Measurements from ENCODE around the gene SEMA5B. TPM values are rescaled to one million over a fixed set of nuclear protein-coding genes. Genes with fewer than 3 reads are reported as not detected.

Gene SEMA5B
- total and polyA plus RNA-seq, 2 donors, result 0.46 to 0.99 TPM

GRCh38 chr3:123024056-123024455 is 3.5 kb downstream of the SEMA5B start:
- Histone ChIP-seq H3K4me3 (ENCODE audit: low read length in 2 of 2) (no peak overlapping the region), H3K9me3 (ENCODE audit: control insufficient read depth in 2 of 2, insufficient read depth in 1 of 2, low read length in 1 of 2) (no peaks in the 10 kb centered on the region), H3K27ac (ENCODE audit: low read depth in 1 of 2, low read length in 1 of 2) (no peak overlapping the region), H3K36me3 (ENCODE audit: control insufficient read depth in 2 of 2, insufficient read depth in 2 of 2, low read length in 1 of 2) (no peaks in the 10 kb centered on the region), H3K27me3 (ENCODE audit: control insufficient read depth in 2 of 2, insufficient read depth in 1 of 2, low read length in 1 of 2) (peaks cover 48 to 90% of the 10 kb centered on the region in 2 donors), H3K4me1 (ENCODE audit: control insufficient read depth in 2 of 2, insufficient read depth in 2 of 2, low read length in 2 of 2) (peaks cover 9 to 16% of the 10 kb centered on the region in 2 donors)
- DNase-seq (ENCODE audit: low read depth in 6 of 9, low spot score in 9 of 9), result no peak
- WGBS, result 92% methylated on average over 1 of the region's 1 CpG

GRCh38 chr3:123021996-123022510 is 5.5 kb downstream of the SEMA5B start:
- no peak for DNase-seq (ENCODE audit: low read depth in 6 of 9, low spot score in 9 of 9)
- Histone ChIP-seq H3K4me1 (ENCODE audit: control insufficient read depth in 2 of 2, insufficient read depth in 2 of 2, low read length in 2 of 2) (peaks cover 5 to 7% of the 10 kb centered on the region in 2 donors), H3K36me3 (ENCODE audit: control insufficient read depth in 2 of 2, insufficient read depth in 2 of 2, low read length in 1 of 2) (no peaks in the 10 kb centered on the region), H3K27ac (ENCODE audit: low read depth in 1 of 2, low read length in 1 of 2) (no peak overlapping the region), H3K4me3 (ENCODE audit: low read length in 2 of 2) (no peak overlapping the region), H3K27me3 (ENCODE audit: control insufficient read depth in 2 of 2, insufficient read depth in 1 of 2, low read length in 1 of 2) (peaks cover 34 to 73% of the 10 kb centered on the region in 2 donors), H3K9me3 (ENCODE audit: control insufficient read depth in 2 of 2, insufficient read depth in 1 of 2, low read length in 1 of 2) (no peaks in the 10 kb centered on the region)
- WGBS, result 91% methylated on average over 7 of the region's 7 CpGs

GRCh38 chr3:123021388-123021787 is 6.2 kb downstream of the SEMA5B start:
- peaks cover under 1% of the 10 kb centered on the region in 2 donors for H3K4me1 ChIP-seq (ENCODE audit: control insufficient read depth in 2 of 2, insufficient read depth in 2 of 2, low read length in 2 of 2)
- H3K4me3 ChIP-seq (ENCODE audit: low read length in 2 of 2), result no peak overlapping the region
- no peaks in the 10 kb centered on the region for H3K9me3 ChIP-seq (ENCODE audit: control insufficient read depth in 2 of 2, insufficient read depth in 1 of 2, low read length in 1 of 2)
- 94% methylated on average over 7 of the region's 7 CpGs for WGBS
- DNase-seq (ENCODE audit: low read depth in 6 of 9, low spot score in 9 of 9), result no peak
- no peak overlapping the region for H3K27ac ChIP-seq (ENCODE audit: low read depth in 1 of 2, low read length in 1 of 2)
- peaks cover 27 to 66% of the 10 kb centered on the region in 2 donors for H3K27me3 ChIP-seq (ENCODE audit: control insufficient read depth in 2 of 2, insufficient read depth in 1 of 2, low read length in 1 of 2)
- H3K36me3 ChIP-seq (ENCODE audit: control insufficient read depth in 2 of 2, insufficient read depth in 2 of 2, low read length in 1 of 2), result no peaks in the 10 kb centered on the region

- Histone ChIP-seq H3K36me3 (ENCODE audit: control insufficient read depth in 2 of 2, insufficient read depth in 2 of 2, low read length in 1 of 2) (no peaks in the 10 kb centered on the region), H3K27me3 (ENCODE audit: control insufficient read depth in 2 of 2, insufficient read depth in 1 of 2, low read length in 1 of 2) (peaks cover 23 to 59% of the 10 kb centered on the region in 2 donors), H3K9me3 (ENCODE audit: control insufficient read depth in 2 of 2, insufficient read depth in 1 of 2, low read length in 1 of 2) (no peaks in the 10 kb centered on the region), H3K27ac (ENCODE audit: low read depth in 1 of 2, low read length in 1 of 2) (no peak overlapping the region), H3K4me1 (ENCODE audit: control insufficient read depth in 2 of 2, insufficient read depth in 2 of 2, low read length in 2 of 2) (no peaks in the 10 kb centered on the region), H3K4me3 (ENCODE audit: low read length in 2 of 2) (no peak overlapping the region)
- DNase-seq (ENCODE audit: low read depth in 6 of 9, low spot score in 9 of 9), result no peak
- 81% methylated on average over 3 of the region's 3 CpGs for WGBS
These were observed 6.9 kb downstream of the SEMA5B start for GRCh38 chr3:123020709-123021108.

GRCh38 chr3:123019591-123019990 is 8.0 kb downstream of the SEMA5B start:
- no peaks in the 10 kb centered on the region for H3K9me3 ChIP-seq (ENCODE audit: control insufficient read depth in 2 of 2, insufficient read depth in 1 of 2, low read length in 1 of 2)
- H3K4me1 ChIP-seq (ENCODE audit: control insufficient read depth in 2 of 2, insufficient read depth in 2 of 2, low read length in 2 of 2), result no peaks in the 10 kb centered on the region
- peaks cover 12 to 48% of the 10 kb centered on the region in 2 donors for H3K27me3 ChIP-seq (ENCODE audit: control insufficient read depth in 2 of 2, insufficient read depth in 1 of 2, low read length in 1 of 2)
- WGBS, result 94% methylated on average over 5 of the region's 5 CpGs
- DNase-seq (ENCODE audit: low read depth in 6 of 9, low spot score in 9 of 9), result no peak
- no peaks in the 10 kb centered on the region for H3K36me3 ChIP-seq (ENCODE audit: control insufficient read depth in 2 of 2, insufficient read depth in 2 of 2, low read length in 1 of 2)
- no peak overlapping the region for H3K27ac ChIP-seq (ENCODE audit: low read depth in 1 of 2, low read length in 1 of 2)
- no peak overlapping the region for H3K4me3 ChIP-seq (ENCODE audit: low read length in 2 of 2)

- no peaks in the 10 kb centered on the region for H3K9me3 ChIP-seq (ENCODE audit: control insufficient read depth in 2 of 2, insufficient read depth in 1 of 2, low read length in 1 of 2)
- 94% methylated on average over 3 of the region's 3 CpGs for WGBS
- no peak overlapping the region for H3K4me3 ChIP-seq (ENCODE audit: low read length in 2 of 2)
- H3K36me3 ChIP-seq (ENCODE audit: control insufficient read depth in 2 of 2, insufficient read depth in 2 of 2, low read length in 1 of 2), result no peaks in the 10 kb centered on the region
- H3K4me1 ChIP-seq (ENCODE audit: control insufficient read depth in 2 of 2, insufficient read depth in 2 of 2, low read length in 2 of 2), result no peaks in the 10 kb centered on the region
- H3K27ac ChIP-seq (ENCODE audit: low read depth in 1 of 2, low read length in 1 of 2), result no peak overlapping the region
- DNase-seq (ENCODE audit: low read depth in 6 of 9, low spot score in 9 of 9), result no peak
- peaks cover 8 to 44% of the 10 kb centered on the region in 2 donors for H3K27me3 ChIP-seq (ENCODE audit: control insufficient read depth in 2 of 2, insufficient read depth in 1 of 2, low read length in 1 of 2)
These were observed 8.4 kb downstream of the SEMA5B start for GRCh38 chr3:123019161-123019560.

GRCh38 chr3:123018683-123019082 is 8.9 kb downstream of the SEMA5B start:
- 93% methylated on average over 1 of the region's 1 CpG for WGBS
- Histone ChIP-seq H3K27ac (ENCODE audit: low read depth in 1 of 2, low read length in 1 of 2) (no peak overlapping the region), H3K36me3 (ENCODE audit: control insufficient read depth in 2 of 2, insufficient read depth in 2 of 2, low read length in 1 of 2) (no peaks in the 10 kb centered on the region), H3K4me1 (ENCODE audit: control insufficient read depth in 2 of 2, insufficient read depth in 2 of 2, low read length in 2 of 2) (no peaks in the 10 kb centered on the region), H3K9me3 (ENCODE audit: control insufficient read depth in 2 of 2, insufficient read depth in 1 of 2, low read length in 1 of 2) (no peaks in the 10 kb centered on the region), H3K27me3 (ENCODE audit: control insufficient read depth in 2 of 2, insufficient read depth in 1 of 2, low read length in 1 of 2) (peaks cover 5 to 39% of the 10 kb centered on the region in 2 donors), H3K4me3 (ENCODE audit: low read length in 2 of 2) (no peak overlapping the region)
- DNase-seq (ENCODE audit: low read depth in 6 of 9, low spot score in 9 of 9), result no peak

GRCh38 chr3:123015596-123015995 is 12.0 kb downstream of the SEMA5B start:
- peaks cover 0 to 8% of the 10 kb centered on the region in 2 donors for H3K27me3 ChIP-seq (ENCODE audit: control insufficient read depth in 2 of 2, insufficient read depth in 1 of 2, low read length in 1 of 2)
- H3K4me1 ChIP-seq (ENCODE audit: control insufficient read depth in 2 of 2, insufficient read depth in 2 of 2, low read length in 2 of 2), result no peaks in the 10 kb centered on the region
- no peak overlapping the region for H3K27ac ChIP-seq (ENCODE audit: low read depth in 1 of 2, low read length in 1 of 2)
- no peak overlapping the region for H3K4me3 ChIP-seq (ENCODE audit: low read length in 2 of 2)
- H3K36me3 ChIP-seq (ENCODE audit: control insufficient read depth in 2 of 2, insufficient read depth in 2 of 2, low read length in 1 of 2), result no peaks in the 10 kb centered on the region
- no peaks in the 10 kb centered on the region for H3K9me3 ChIP-seq (ENCODE audit: control insufficient read depth in 2 of 2, insufficient read depth in 1 of 2, low read length in 1 of 2)
- no peak for DNase-seq (ENCODE audit: low read depth in 6 of 9, low spot score in 9 of 9)
- 86% methylated on average over 4 of the region's 4 CpGs for WGBS

GRCh38 chr3:123013876-123014275 is 13.7 kb downstream of the SEMA5B start:
- no peak for DNase-seq (ENCODE audit: low read depth in 6 of 9, low spot score in 9 of 9)
- no peak overlapping the region for H3K4me3 ChIP-seq (ENCODE audit: low read length in 2 of 2)
- H3K27me3 ChIP-seq (ENCODE audit: control insufficient read depth in 2 of 2, insufficient read depth in 1 of 2, low read length in 1 of 2), result peaks cover 0 to 9% of the 10 kb centered on the region in 2 donors
- H3K27ac ChIP-seq (ENCODE audit: low read depth in 1 of 2, low read length in 1 of 2), result no peak overlapping the region
- 86% methylated on average over 6 of the region's 6 CpGs for WGBS
- no peaks in the 10 kb centered on the region for H3K36me3 ChIP-seq (ENCODE audit: control insufficient read depth in 2 of 2, insufficient read depth in 2 of 2, low read length in 1 of 2)
- H3K9me3 ChIP-seq (ENCODE audit: control insufficient read depth in 2 of 2, insufficient read depth in 1 of 2, low read length in 1 of 2), result no peaks in the 10 kb centered on the region
- peaks cover 0 to under 1% of the 10 kb centered on the region in 2 donors for H3K4me1 ChIP-seq (ENCODE audit: control insufficient read depth in 2 of 2, insufficient read depth in 2 of 2, low read length in 2 of 2)

Data from thymus (tissue), 11 donors.